OCI-LY7 (cell line): ENCODE measurements around the gene TRMT1. TPM values are rescaled to one million over a fixed set of nuclear protein-coding genes. Genes with fewer than 3 reads are reported as not detected.
A peak's percentile ranks its signal among the peaks of the same experiment; 100 is the strongest.
"Not testable (repeated sequence)": the region's sequence is repeated elsewhere in the genome, so short reads cannot be mapped to it uniquely, and the experiment has no call there.

Experiments used
- BruUV-seq: library from RNA; stranded (reverse); fragments of 400-500 nt; replicated peaks from 2 replicates; lab custom pipeline; 2021; lab: Mats Ljungman, UMichigan
- CTCF ChIA-PET: fragments of 300-600 bp; sonication (Branson Sonifier 250); formaldehyde crosslinking; loops from one replicate; lab custom pipeline; 2022; ENCODE audit warnings: antibody characterized with exemption; ENCODE audit not compliant: unreplicated experiment; lab: Charles Lee
- POLR2A ChIA-PET: fragments of 300-600 bp; sonication (Branson Sonifier 250); formaldehyde crosslinking; loops from one replicate; lab custom pipeline; 2022; ENCODE audit warnings: antibody characterized with exemption; lab: Charles Lee
- DNase-seq: peaks from one replicate; pipeline ENCODE4 v3.0.0-alpha.2; 2015; ENCODE audit warnings: low spot score
- H2AFZ ChIP-seq: fragments of 200-600 bp; sonication (generic), shearing (Covaris generic); 2 replicates; pipeline ENCODE4 v1.6.1; 2014; ENCODE audit warnings: mild to moderate bottlenecking, antibody characterized with exemption, low read length, moderate library complexity
- H3K27ac ChIP-seq: fragments of 200-600 bp; sonication (generic); 2 replicates; pipeline ENCODE4 v1.5.1; 2014; ENCODE audit warnings: mixed run types, low read depth, mild to moderate bottlenecking, moderate library complexity, low read length, inconsistent platforms; ENCODE audit not compliant: poor library complexity, severe bottlenecking
- H3K36me3 ChIP-seq: fragments of 200-600 bp; sonication (generic); 2 replicates; pipeline ENCODE4 v1.6.1; 2014; ENCODE audit warnings: mild to moderate bottlenecking, antibody characterized with exemption, low read length, moderate library complexity, mixed read lengths; ENCODE audit not compliant: insufficient read depth
- H3K4me1 ChIP-seq: fragments of 200-600 bp; sonication (generic); 2 replicates; pipeline ENCODE4 v1.5.1; 2014; ENCODE audit warnings: mild to moderate bottlenecking, low read length; ENCODE audit not compliant: insufficient read depth, poor library complexity, severe bottlenecking
- H3K4me2 ChIP-seq: fragments of 200-600 bp; sonication (generic); 2 replicates; pipeline ENCODE4 v1.6.1; 2014; ENCODE audit warnings: mild to moderate bottlenecking, low read length
- H3K4me3 ChIP-seq: fragments of 200-600 bp; sonication (generic); 2 replicates; pipeline ENCODE4 v1.5.1; 2014; ENCODE audit warnings: mild to moderate bottlenecking, low read depth, low read length; ENCODE audit not compliant: poor library complexity, severe bottlenecking
- H3K79me2 ChIP-seq: fragments of 200-600 bp; sonication (generic); 2 replicates; pipeline ENCODE4 v1.6.1; 2016; ENCODE audit warnings: low read depth, mild to moderate bottlenecking, low read length, moderate library complexity, mixed read lengths; ENCODE audit not compliant: insufficient read depth
- H3K9me2 ChIP-seq: fragments of 200-600 bp; sonication (generic); 2 replicates; pipeline ENCODE4 v1.6.1; 2016; ENCODE audit warnings: mild to moderate bottlenecking, low read length, mixed read lengths; ENCODE audit not compliant: insufficient read depth
- H3K9me3 ChIP-seq: fragments of 200-600 bp; sonication (generic); 2 replicates; pipeline ENCODE4 v1.6.1; 2014; ENCODE audit warnings: mild to moderate bottlenecking, mixed run types, low read length, mixed read lengths
- H4K20me1 ChIP-seq: fragments of 200-600 bp; sonication (generic); 2 replicates; pipeline ENCODE4 v1.6.1; 2014; ENCODE audit warnings: mild to moderate bottlenecking, antibody characterized with exemption, low read length, moderate library complexity, mixed read lengths; ENCODE audit not compliant: insufficient read depth
- EZH2phosphoT487 ChIP-seq: fragments of 200-600 bp; sonication (generic); IDR thresholded peaks from 2 replicates; pipeline ENCODE4 v1.6.1; 2018; ENCODE audit warnings: low read depth, borderline replicate concordance, mild to moderate bottlenecking, mixed run types, antibody characterized with exemption, low read length, moderate library complexity, mixed read lengths
- intact Hi-C: fragments of 100-400 bp; cut with micrococcal nuclease; formaldehyde crosslinking; loops from one replicate; pipeline ENCODE4 v1.10.0; 2022; ENCODE audit not compliant: unreplicated experiment
- total RNA-seq, 2 experiments: library from RNA; depleted of rRNA in 1 of 2; stranded (reverse); fragments of >200 nt in 1 of 2; shearing (Covaris generic) in 1 of 2; gene quantifications; 2 replicates each; pipeline ENCODE4 v1.2.3, GENCODE V29; 2014 to 2022
- TF ChIP-seq, protein P1 (sequence below): fragments of 200-600 bp; sonication (generic); conservative IDR thresholded peaks from 2 replicates; pipeline ENCODE4 v1.5.1; 2014; ENCODE audit warnings: mild to moderate bottlenecking, antibody characterized with exemption, low read length, moderate library complexity, mixed read lengths

The TRMT1 gene
- total RNA-seq, 2 experiments from 2014 or later: 50.4 to 56.8 TPM

DNA sequence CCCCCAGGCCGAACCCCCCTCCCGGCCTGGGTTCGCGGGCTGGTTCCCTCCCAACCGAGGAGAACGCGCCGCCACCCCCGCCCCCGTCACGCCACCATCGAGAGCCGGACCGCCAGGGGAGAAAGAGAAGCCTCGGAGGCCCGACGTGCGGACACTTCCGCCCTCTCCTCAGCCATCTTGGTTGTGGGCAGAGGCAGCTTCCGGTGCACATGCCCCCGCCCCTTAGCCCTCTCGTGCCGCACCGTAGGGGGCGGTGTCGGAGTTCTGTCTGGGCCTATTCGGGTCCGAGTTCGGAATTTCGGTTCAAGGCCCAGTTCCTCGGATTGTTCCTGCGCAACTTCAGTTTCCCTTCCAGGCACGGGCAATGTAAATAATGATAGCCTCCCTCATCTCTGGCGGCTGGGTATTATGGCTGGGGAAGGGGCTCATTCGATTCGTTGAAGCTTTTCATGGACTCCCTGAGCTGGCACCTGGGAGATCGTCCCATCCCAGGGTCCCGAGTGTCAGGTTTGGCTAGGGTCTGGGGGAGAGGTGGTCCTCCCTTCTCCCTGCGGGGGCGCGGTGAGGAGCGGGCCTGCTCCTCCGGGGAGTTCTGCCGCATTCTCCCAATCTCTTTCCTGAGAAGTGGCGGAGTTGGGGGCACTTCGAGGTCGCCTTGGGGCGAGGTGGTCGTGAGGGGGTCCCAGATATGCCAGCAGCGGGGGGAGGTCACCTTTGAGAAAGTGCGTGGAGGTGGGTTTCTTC is 33.8 kb upstream of the TRMT1 start, which contains the start of the genes IER2 and STX10:
TSS of gene IER2 (plus strand) at position 225 of the 744 bp plus-strand sequence. CDS start 2,776 bp downstream, outside the sequence.
TSS of gene STX10 (minus strand) at position 189 of the 744 bp plus-strand sequence. CDS start 202 bp downstream, outside the sequence.
- Histone ChIP-seq H3K79me2 (peaks cover 40% of the 10 kb centered on the region), H3K4me1 (peaks cover 9% of the 10 kb centered on the region), H3K4me3 (peak within 1 kb of the TSS; percentile 97), H3K9me3 (no peaks in the 10 kb centered on the region), H4K20me1 (0 out of 2 replicates have a peak, but pooled peaks cover 5% of the 10 kb centered on the region), H2AFZ (peak within 1 kb of the TSS; percentile 53), H3K27ac (peak within 1 kb of the TSS; percentile 100), H3K36me3 (peaks cover 23% of the 10 kb centered on the region), H3K9me2 (no peaks in the 10 kb centered on the region), H3K4me2 (peak within 1 kb of the TSS; percentile 92)
- intact Hi-C loops: loop anchor here (1.0 kb wide), 1 partner anchor 32 kb away; the partner anchor contains the start of gene NACC1
- no peak for TF ChIP-seq EZH2phosphoT487
- TF ChIP-seq, protein P1, sequence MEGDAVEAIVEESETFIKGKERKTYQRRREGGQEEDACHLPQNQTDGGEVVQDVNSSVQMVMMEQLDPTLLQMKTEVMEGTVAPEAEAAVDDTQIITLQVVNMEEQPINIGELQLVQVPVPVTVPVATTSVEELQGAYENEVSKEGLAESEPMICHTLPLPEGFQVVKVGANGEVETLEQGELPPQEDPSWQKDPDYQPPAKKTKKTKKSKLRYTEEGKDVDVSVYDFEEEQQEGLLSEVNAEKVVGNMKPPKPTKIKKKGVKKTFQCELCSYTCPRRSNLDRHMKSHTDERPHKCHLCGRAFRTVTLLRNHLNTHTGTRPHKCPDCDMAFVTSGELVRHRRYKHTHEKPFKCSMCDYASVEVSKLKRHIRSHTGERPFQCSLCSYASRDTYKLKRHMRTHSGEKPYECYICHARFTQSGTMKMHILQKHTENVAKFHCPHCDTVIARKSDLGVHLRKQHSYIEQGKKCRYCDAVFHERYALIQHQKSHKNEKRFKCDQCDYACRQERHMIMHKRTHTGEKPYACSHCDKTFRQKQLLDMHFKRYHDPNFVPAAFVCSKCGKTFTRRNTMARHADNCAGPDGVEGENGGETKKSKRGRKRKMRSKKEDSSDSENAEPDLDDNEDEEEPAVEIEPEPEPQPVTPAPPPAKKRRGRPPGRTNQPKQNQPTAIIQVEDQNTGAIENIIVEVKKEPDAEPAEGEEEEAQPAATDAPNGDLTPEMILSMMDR: peak; percentile 77
- BruUV-seq: no TSS peak
- ChIA-PET POLR2A (interaction anchor here (0.5 to 1.1 kb wide), 5 partner anchors 14 to 674 kb away, joined by 3 to 4 read pairs (median 3); no protein-coding TSS in a partner anchor), CTCF (no interaction called here)
- DNase-seq: peak; percentile 94

DNA sequence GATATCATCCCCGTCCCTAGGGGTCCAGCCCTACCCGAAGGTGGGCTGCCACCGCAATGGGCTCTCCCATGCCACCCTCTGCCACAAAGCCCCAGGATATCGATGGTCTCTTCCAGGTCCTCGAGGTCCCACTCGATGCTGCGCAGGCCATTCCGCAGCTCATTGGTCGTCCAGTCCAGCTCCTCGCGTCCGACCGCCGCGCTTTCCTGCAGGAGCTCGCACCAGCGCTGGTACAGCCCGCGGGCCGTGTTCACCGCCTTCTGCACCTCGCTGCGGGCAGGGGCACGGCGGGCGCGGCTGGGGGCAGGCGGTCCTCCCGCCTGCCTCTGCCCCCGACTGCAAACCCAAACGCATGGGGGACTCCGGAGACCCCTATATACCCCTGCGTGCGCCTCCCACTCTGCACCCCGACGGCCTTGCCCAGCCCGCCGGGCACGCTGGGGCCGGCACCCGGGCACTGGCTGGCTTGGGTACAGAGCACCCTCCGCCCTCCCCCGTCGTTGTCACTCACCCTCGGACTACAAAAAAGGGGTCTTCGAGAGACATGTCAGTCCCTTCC is 33.2 kb upstream of the TRMT1 start:
- Histone ChIP-seq H3K9me2 (no peaks in the 10 kb centered on the region), H3K4me1 (peaks cover 7% of the 10 kb centered on the region), H2AFZ (peak overlapping the region; percentile 53), H3K4me3 (peak overlapping the region; percentile 97), H3K27ac (no peak overlapping the region), H3K4me2 (peak overlapping the region; percentile 92), H3K36me3 (peaks cover 17% of the 10 kb centered on the region), H3K79me2 (peaks cover 34% of the 10 kb centered on the region), H3K9me3 (no peaks in the 10 kb centered on the region), H4K20me1 (0 out of 2 replicates have a peak, but pooled peaks cover 5% of the 10 kb centered on the region)
- peak; percentile 35 for DNase-seq
- intact Hi-C loops: loop anchor here (1.0 kb wide), 1 partner anchor 31 kb away; the partner anchor contains the start of gene NACC1
- POLR2A ChIA-PET: interaction anchor here (0.5 to 1.1 kb wide), 3 partner anchors 13 to 675 kb away, joined by 3 to 4 read pairs (median 3); no protein-coding TSS in a partner anchor
- CTCF ChIA-PET: interaction anchor here (0.5 kb wide), 1 partner anchor 18 kb away, joined by 19 read pairs; no protein-coding TSS in a partner anchor
- no peak for TF ChIP-seq EZH2phosphoT487
- TF ChIP-seq, protein P1: no peak
- no TSS peak for BruUV-seq

DNA sequence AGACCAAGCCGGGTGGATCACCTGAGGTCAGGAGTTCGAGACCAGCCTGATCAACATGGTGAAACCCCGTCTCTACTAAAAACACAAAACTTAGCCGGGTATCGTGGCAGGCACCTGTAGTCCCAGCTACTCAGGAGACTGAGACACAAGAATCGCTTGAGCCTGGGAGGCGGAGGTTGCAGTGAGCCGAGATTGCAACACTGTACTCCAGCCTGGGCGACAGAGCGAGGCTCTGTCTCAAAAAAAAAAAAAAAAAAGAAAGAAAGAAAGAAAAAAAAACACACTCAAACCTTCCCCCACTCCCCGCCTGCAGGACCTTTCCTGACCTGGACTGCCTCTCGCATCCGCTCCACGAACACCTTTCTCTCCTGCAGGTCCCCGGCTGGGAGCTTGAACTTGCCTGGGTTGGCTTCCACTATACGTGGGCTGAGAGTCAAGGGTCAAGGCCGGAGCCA is 32.7 kb upstream of the TRMT1 start:
- Histone ChIP-seq H2AFZ (peak overlapping the region; percentile 53; the same call in 1 of the 2 replicates), H3K79me2 (peaks cover 28% of the 10 kb centered on the region), H3K4me3 (peak overlapping the region; percentile 97), H3K4me2 (peak overlapping the region; percentile 92), H3K36me3 (peaks cover 17% of the 10 kb centered on the region)
- DNase-seq, BruUV-seq, POLR2A ChIA-PET, H3K9me3 ChIP-seq, H4K20me1 ChIP-seq, H3K4me1 ChIP-seq, H3K9me2 ChIP-seq, H3K27ac ChIP-seq, intact Hi-C loops: not testable (repeated sequence)
- CTCF ChIA-PET: interaction anchor here (0.5 kb wide), 1 partner anchor 19 kb away, joined by 19 read pairs; no protein-coding TSS in a partner anchor
